ENCODE results near the gene MISP.

DNA sequence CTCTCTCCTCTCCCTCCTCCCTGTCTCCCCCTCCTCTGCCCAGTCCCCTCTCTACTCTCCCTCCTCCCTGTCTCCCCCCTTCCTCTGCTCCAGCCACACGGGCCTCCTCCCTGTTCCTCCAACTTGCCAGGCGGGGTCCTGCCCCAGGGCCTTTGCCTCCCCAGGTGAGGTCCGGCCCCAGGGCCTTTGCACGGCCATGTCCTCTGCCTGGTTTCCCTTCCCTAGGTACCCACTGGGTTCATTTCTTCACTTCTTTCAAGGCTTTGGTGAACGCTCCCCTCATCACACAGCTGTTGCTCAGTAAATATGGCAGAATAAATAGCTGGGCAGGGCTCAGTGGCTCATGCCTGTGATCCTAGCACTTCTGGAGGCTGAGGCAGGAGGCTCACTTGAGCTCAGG is 21.2 kb downstream of the MISP start:
- TF ChIP-seq, protein P1, sequence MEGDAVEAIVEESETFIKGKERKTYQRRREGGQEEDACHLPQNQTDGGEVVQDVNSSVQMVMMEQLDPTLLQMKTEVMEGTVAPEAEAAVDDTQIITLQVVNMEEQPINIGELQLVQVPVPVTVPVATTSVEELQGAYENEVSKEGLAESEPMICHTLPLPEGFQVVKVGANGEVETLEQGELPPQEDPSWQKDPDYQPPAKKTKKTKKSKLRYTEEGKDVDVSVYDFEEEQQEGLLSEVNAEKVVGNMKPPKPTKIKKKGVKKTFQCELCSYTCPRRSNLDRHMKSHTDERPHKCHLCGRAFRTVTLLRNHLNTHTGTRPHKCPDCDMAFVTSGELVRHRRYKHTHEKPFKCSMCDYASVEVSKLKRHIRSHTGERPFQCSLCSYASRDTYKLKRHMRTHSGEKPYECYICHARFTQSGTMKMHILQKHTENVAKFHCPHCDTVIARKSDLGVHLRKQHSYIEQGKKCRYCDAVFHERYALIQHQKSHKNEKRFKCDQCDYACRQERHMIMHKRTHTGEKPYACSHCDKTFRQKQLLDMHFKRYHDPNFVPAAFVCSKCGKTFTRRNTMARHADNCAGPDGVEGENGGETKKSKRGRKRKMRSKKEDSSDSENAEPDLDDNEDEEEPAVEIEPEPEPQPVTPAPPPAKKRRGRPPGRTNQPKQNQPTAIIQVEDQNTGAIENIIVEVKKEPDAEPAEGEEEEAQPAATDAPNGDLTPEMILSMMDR (IDR thresholded peaks at IDR 0.05): no peak
- TF ChIP-seq, protein P2, sequence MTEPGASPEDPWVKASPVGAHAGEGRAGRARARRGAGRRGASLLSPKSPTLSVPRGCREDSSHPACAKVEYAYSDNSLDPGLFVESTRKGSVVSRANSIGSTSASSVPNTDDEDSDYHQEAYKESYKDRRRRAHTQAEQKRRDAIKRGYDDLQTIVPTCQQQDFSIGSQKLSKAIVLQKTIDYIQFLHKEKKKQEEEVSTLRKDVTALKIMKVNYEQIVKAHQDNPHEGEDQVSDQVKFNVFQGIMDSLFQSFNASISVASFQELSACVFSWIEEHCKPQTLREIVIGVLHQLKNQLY (CRISPR knock-in tag; IDR thresholded peaks at IDR 0.05): no peak
- TF ChIP-seq, protein P3, sequence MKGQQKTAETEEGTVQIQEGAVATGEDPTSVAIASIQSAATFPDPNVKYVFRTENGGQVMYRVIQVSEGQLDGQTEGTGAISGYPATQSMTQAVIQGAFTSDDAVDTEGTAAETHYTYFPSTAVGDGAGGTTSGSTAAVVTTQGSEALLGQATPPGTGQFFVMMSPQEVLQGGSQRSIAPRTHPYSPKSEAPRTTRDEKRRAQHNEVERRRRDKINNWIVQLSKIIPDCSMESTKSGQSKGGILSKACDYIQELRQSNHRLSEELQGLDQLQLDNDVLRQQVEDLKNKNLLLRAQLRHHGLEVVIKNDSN (CRISPR knock-in tag; IDR thresholded peaks at IDR 0.05): no peak
- TF ChIP-seq, protein P4, sequence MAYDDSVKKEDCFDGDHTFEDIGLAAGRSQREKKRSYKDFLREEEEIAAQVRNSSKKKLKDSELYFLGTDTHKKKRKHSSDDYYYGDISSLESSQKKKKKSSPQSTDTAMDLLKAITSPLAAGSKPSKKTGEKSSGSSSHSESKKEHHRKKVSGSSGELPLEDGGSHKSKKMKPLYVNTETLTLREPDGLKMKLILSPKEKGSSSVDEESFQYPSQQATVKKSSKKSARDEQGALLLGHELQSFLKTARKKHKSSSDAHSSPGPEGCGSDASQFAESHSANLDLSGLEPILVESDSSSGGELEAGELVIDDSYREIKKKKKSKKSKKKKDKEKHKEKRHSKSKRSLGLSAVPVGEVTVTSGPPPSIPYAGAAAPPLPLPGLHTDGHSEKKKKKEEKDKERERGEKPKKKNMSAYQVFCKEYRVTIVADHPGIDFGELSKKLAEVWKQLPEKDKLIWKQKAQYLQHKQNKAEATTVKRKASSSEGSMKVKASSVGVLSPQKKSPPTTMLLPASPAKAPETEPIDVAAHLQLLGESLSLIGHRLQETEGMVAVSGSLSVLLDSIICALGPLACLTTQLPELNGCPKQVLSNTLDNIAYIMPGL (CRISPR knock-in tag; IDR thresholded peaks at IDR 0.05): no peak
- TF ChIP-seq NR2C2 (CRISPR knock-in tag; IDR thresholded peaks at IDR 0.05) (no peak), SP1 (CRISPR knock-in tag; conservative IDR thresholded peaks at IDR 0.05) (no peak), OVOL2 (CRISPR knock-in tag; IDR thresholded peaks at IDR 0.05; ENCODE audit: borderline replicate concordance) (no peak), GABPB1 (CRISPR knock-in tag; IDR thresholded peaks at IDR 0.05) (no peak), ELF4 (CRISPR knock-in tag; IDR thresholded peaks at IDR 0.05; ENCODE audit: low read depth) (no peak), SMAD3 (CRISPR knock-in tag; IDR thresholded peaks at IDR 0.05; ENCODE audit: borderline replicate concordance) (no peak), NFATC4 (CRISPR knock-in tag; IDR thresholded peaks at IDR 0.05) (no peak)
- TF ChIP-seq, protein P5, sequence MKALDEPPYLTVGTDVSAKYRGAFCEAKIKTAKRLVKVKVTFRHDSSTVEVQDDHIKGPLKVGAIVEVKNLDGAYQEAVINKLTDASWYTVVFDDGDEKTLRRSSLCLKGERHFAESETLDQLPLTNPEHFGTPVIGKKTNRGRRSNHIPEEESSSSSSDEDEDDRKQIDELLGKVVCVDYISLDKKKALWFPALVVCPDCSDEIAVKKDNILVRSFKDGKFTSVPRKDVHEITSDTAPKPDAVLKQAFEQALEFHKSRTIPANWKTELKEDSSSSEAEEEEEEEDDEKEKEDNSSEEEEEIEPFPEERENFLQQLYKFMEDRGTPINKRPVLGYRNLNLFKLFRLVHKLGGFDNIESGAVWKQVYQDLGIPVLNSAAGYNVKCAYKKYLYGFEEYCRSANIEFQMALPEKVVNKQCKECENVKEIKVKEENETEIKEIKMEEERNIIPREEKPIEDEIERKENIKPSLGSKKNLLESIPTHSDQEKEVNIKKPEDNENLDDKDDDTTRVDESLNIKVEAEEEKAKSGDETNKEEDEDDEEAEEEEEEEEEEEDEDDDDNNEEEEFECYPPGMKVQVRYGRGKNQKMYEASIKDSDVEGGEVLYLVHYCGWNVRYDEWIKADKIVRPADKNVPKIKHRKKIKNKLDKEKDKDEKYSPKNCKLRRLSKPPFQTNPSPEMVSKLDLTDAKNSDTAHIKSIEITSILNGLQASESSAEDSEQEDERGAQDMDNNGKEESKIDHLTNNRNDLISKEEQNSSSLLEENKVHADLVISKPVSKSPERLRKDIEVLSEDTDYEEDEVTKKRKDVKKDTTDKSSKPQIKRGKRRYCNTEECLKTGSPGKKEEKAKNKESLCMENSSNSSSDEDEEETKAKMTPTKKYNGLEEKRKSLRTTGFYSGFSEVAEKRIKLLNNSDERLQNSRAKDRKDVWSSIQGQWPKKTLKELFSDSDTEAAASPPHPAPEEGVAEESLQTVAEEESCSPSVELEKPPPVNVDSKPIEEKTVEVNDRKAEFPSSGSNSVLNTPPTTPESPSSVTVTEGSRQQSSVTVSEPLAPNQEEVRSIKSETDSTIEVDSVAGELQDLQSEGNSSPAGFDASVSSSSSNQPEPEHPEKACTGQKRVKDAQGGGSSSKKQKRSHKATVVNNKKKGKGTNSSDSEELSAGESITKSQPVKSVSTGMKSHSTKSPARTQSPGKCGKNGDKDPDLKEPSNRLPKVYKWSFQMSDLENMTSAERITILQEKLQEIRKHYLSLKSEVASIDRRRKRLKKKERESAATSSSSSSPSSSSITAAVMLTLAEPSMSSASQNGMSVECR (CRISPR knock-in tag; IDR thresholded peaks at IDR 0.05; ENCODE audit: borderline replicate concordance): no peak
